Choroid plexus epithelial cell (primary cell): ENCODE results near the gene NUTF2.
A peak's percentile ranks its signal among the peaks of the same experiment; 100 is the strongest.

Experiments used
- DNase-seq: peaks from one replicate; pipeline ENCODE4 v3.0.0-alpha.2; 2010; ENCODE audit warnings: low read depth
- H3K4me3 ChIP-seq: 2 replicates; pipeline ENCODE4 v1.5.1; 2011; ENCODE audit warnings: low read depth, mild to moderate bottlenecking, control low read depth, low read length, moderate library complexity
- CTCF ChIP-seq: conservative IDR thresholded peaks from 2 replicates; pipeline ENCODE4 v1.5.1; 2011; ENCODE audit warnings: low read depth, mild to moderate bottlenecking, control low read depth, inconsistent platforms, low read length, moderate library complexity

NUTF2 gene

GRCh38 chr16:67837811-67838210 lies 8.9 kb upstream of the NUTF2 start:
- H3K4me3 ChIP-seq = no peak overlapping the region
- no peak for TF ChIP-seq CTCF
- DNase-seq = no peak

- peak overlapping the region; percentile 99 for H3K4me3 ChIP-seq
- no peak for TF ChIP-seq CTCF
- no peak for DNase-seq
Measured at GRCh38 chr16:67841198-67841815, 5.4 kb upstream of the NUTF2 start.

GRCh38 chr16:67841816-67842508 lies 4.8 kb upstream of the NUTF2 start, which contains the start of gene THAP11:
TSS of gene THAP11 (plus strand) at chr16:67842320. CDS start at chr16:67842555, 235 bp downstream.
- DNase-seq = peak; percentile 97
- H3K4me3 ChIP-seq = peak within 1 kb of the TSS; percentile 99
- TF ChIP-seq CTCF = peak; percentile 84

GRCh38 chr16:67842509-67843342 lies 4.0 kb upstream of the NUTF2 start:
- DNase-seq = peak; percentile 69
- peak overlapping the region; percentile 99 for H3K4me3 ChIP-seq
- TF ChIP-seq CTCF = peak; percentile 55

- DNase-seq = no peak
- TF ChIP-seq CTCF = no peak
- H3K4me3 ChIP-seq = peak overlapping the region; percentile 99
Measured at GRCh38 chr16:67843343-67843765, 3.4 kb upstream of the NUTF2 start.

- peak; percentile 10 for TF ChIP-seq CTCF
- peak; percentile 61 for DNase-seq
- H3K4me3 ChIP-seq = no peak overlapping the region
Measured at GRCh38 chr16:67844497-67844896, 2.2 kb upstream of the NUTF2 start.
